SK-N-SH (cell line): ENCODE measurements around the gene ZER1.

Experiments used
- EP300 ChIP-seq, 2 experiments: IDR thresholded peaks; 2 replicates each; pipeline versions ENCODE4 v1.4.0 to v1.6.1; 2012; ENCODE audit warnings: borderline replicate concordance in 1 of 2, low read depth in 1 of 2, low read length in 1 of 2
- POLR2AphosphoS5 ChIP-seq: IDR thresholded peaks from 2 replicates; pipeline ENCODE4 v1.6.1; 2012; ENCODE audit warnings: low read depth, low read length
- RAD21 ChIP-seq: IDR thresholded peaks from 2 replicates; pipeline ENCODE4 v1.6.1; 2012; ENCODE audit warnings: mild to moderate bottlenecking, low read length
- TF ChIP-seq, protein P1 (sequence below): IDR thresholded peaks from 2 replicates; pipeline ENCODE4; 2012
- TF ChIP-seq, protein P2 (sequence below): fragments of 200-600 bp; sonication (generic); IDR thresholded peaks from 2 replicates; pipeline ENCODE4 v1.6.1; 2017; ENCODE audit warnings: antibody characterized with exemption, mild to moderate bottlenecking, moderate library complexity
- TF ChIP-seq, protein P3 (sequence below): IDR thresholded peaks from 2 replicates; pipeline ENCODE4 v1.6.1; 2012; ENCODE audit warnings: mild to moderate bottlenecking, low read depth, low read length, moderate library complexity

DNA sequence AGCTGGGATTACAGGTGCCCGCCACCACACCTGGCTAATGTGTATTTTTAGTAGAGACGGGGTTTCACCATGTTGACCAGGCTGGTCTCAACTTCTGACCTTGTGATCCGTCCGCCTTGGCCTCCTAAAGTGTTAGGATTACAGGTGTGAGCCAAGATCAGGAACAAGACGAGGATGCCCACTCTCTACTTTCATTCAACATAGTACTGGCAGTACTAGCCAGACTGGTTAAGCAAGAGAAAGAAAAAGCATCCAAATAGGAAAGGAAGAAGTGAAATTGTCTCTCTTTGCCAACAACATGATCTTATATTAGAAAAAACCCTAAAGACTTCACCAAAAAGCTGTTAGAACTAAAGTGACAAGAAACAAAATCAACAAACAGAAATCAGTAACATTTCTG, 39.1 kb upstream of the ZER1 start:
- TF ChIP-seq EP300 (IDR thresholded peaks at IDR 0.05; ENCODE audit: borderline replicate concordance in 1 of 2, low read depth in 1 of 2, low read length in 1 of 2) (no peak), RAD21 (no peak), POLR2AphosphoS5 (no peak)
- TF ChIP-seq, protein P1, sequence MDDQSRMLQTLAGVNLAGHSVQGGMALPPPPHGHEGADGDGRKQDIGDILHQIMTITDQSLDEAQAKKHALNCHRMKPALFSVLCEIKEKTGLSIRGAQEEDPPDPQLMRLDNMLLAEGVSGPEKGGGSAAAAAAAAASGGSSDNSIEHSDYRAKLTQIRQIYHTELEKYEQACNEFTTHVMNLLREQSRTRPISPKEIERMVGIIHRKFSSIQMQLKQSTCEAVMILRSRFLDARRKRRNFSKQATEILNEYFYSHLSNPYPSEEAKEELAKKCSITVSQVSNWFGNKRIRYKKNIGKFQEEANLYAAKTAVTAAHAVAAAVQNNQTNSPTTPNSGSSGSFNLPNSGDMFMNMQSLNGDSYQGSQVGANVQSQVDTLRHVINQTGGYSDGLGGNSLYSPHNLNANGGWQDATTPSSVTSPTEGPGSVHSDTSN = no peak
- TF ChIP-seq, protein P2, sequence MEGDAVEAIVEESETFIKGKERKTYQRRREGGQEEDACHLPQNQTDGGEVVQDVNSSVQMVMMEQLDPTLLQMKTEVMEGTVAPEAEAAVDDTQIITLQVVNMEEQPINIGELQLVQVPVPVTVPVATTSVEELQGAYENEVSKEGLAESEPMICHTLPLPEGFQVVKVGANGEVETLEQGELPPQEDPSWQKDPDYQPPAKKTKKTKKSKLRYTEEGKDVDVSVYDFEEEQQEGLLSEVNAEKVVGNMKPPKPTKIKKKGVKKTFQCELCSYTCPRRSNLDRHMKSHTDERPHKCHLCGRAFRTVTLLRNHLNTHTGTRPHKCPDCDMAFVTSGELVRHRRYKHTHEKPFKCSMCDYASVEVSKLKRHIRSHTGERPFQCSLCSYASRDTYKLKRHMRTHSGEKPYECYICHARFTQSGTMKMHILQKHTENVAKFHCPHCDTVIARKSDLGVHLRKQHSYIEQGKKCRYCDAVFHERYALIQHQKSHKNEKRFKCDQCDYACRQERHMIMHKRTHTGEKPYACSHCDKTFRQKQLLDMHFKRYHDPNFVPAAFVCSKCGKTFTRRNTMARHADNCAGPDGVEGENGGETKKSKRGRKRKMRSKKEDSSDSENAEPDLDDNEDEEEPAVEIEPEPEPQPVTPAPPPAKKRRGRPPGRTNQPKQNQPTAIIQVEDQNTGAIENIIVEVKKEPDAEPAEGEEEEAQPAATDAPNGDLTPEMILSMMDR = no peak
- TF ChIP-seq, protein P3, sequence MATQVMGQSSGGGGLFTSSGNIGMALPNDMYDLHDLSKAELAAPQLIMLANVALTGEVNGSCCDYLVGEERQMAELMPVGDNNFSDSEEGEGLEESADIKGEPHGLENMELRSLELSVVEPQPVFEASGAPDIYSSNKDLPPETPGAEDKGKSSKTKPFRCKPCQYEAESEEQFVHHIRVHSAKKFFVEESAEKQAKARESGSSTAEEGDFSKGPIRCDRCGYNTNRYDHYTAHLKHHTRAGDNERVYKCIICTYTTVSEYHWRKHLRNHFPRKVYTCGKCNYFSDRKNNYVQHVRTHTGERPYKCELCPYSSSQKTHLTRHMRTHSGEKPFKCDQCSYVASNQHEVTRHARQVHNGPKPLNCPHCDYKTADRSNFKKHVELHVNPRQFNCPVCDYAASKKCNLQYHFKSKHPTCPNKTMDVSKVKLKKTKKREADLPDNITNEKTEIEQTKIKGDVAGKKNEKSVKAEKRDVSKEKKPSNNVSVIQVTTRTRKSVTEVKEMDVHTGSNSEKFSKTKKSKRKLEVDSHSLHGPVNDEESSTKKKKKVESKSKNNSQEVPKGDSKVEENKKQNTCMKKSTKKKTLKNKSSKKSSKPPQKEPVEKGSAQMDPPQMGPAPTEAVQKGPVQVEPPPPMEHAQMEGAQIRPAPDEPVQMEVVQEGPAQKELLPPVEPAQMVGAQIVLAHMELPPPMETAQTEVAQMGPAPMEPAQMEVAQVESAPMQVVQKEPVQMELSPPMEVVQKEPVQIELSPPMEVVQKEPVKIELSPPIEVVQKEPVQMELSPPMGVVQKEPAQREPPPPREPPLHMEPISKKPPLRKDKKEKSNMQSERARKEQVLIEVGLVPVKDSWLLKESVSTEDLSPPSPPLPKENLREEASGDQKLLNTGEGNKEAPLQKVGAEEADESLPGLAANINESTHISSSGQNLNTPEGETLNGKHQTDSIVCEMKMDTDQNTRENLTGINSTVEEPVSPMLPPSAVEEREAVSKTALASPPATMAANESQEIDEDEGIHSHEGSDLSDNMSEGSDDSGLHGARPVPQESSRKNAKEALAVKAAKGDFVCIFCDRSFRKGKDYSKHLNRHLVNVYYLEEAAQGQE = no peak
